HEK293T (cell line): ENCODE results near the gene FAM131C.

Experiments
- ARNT ChIP-seq: fragments of 450-650 bp; IDR thresholded peaks from 2 replicates; pipeline ENCODE4 v1.6.1; 2017; ENCODE audit warnings: mild to moderate bottlenecking
- BHLHE40 ChIP-seq: fragments of 450-650 bp; IDR thresholded peaks from 2 replicates; pipeline ENCODE4 v1.6.1; 2016; ENCODE audit warnings: mild to moderate bottlenecking, moderate library complexity, borderline replicate concordance
- CTBP1 ChIP-seq: fragments of 450-650 bp; IDR thresholded peaks from 2 replicates; pipeline ENCODE4 v1.6.1; 2016; ENCODE audit warnings: borderline replicate concordance
- FOXK2 ChIP-seq: fragments of 450-650 bp; IDR thresholded peaks from 2 replicates; pipeline ENCODE4 v1.6.1; 2016; ENCODE audit warnings: mild to moderate bottlenecking
- FOXM1 ChIP-seq: fragments of 450-650 bp; IDR thresholded peaks from 2 replicates; pipeline ENCODE4 v1.6.1; 2017; ENCODE audit warnings: mild to moderate bottlenecking, borderline replicate concordance
- L3MBTL2 ChIP-seq: fragments of 450-650 bp; conservative IDR thresholded peaks from 2 replicates; pipeline ENCODE4 v1.6.1; 2016; ENCODE audit warnings: mild to moderate bottlenecking
- LEF1 ChIP-seq: fragments of 450-650 bp; IDR thresholded peaks from 2 replicates; pipeline ENCODE4 v1.6.1; 2017; ENCODE audit warnings: mild to moderate bottlenecking, borderline replicate concordance
- PKNOX1 ChIP-seq: fragments of 450-650 bp; IDR thresholded peaks from 2 replicates; pipeline ENCODE4 v1.6.1; 2016
- SP1 ChIP-seq: fragments of 450-650 bp; IDR thresholded peaks from 2 replicates; pipeline ENCODE4 v1.6.1; 2017
- SUZ12 ChIP-seq: fragments of 450-650 bp; IDR thresholded peaks from 2 replicates; pipeline ENCODE4 v1.6.1; 2016; ENCODE audit warnings: mild to moderate bottlenecking
- TARDBP ChIP-seq: fragments of 450-650 bp; IDR thresholded peaks from 2 replicates; pipeline ENCODE4 v1.6.1; 2016
- ZNF384 ChIP-seq: fragments of 450-650 bp; IDR thresholded peaks from 2 replicates; pipeline ENCODE4 v1.6.1; 2016

- TF ChIP-seq TARDBP (no peak), FOXM1 (no peak), BHLHE40 (no peak), SP1 (no peak), ZNF384 (no peak), L3MBTL2 (no peak), PKNOX1 (no peak), FOXK2 (no peak), LEF1 (no peak), ARNT (no peak), SUZ12 (no peak), CTBP1 (no peak)
Observed at GRCh38 chr1:16009030-16009460, 64.4 kb downstream of the FAM131C start.
